MG63 (cell line): ENCODE data around the gene DDO. TPM values are rescaled to one million over a fixed set of nuclear protein-coding genes. Genes with fewer than 3 reads are reported as not detected.
"Not testable (repeated sequence)": the region's sequence is repeated elsewhere in the genome, so short reads cannot be mapped to it uniquely, and the experiment has no call there.

Source experiments
- DNase-seq: peaks from one replicate; pipeline ENCODE4 v3.0.0-alpha.2; 2020
- H3K27me3 ChIP-seq: fragments of 250-450 bp; sonication (Bioruptor Pico); 2 replicates; pipeline ENCODE4 v1.5.1; 2020; ENCODE audit warnings: mild to moderate bottlenecking, moderate library complexity
- H3K36me3 ChIP-seq: fragments of 250-450 bp; sonication (Bioruptor Pico); 2 replicates; pipeline ENCODE4 v1.5.1; 2020; ENCODE audit warnings: mild to moderate bottlenecking, moderate library complexity
- H3K4me3 ChIP-seq: fragments of 250-450 bp; sonication (Bioruptor Pico); 2 replicates; pipeline ENCODE4 v1.5.1; 2020; ENCODE audit warnings: mild to moderate bottlenecking, moderate library complexity
- H3K9me3 ChIP-seq: fragments of 250-450 bp; sonication (Bioruptor Pico); 2 replicates; pipeline ENCODE4 v1.5.1; 2020; ENCODE audit warnings: mild to moderate bottlenecking, moderate library complexity
- total RNA-seq: library from RNA; depleted of rRNA; stranded (reverse); fragments of >200 nt; shearing (Covaris generic); gene quantifications from 2 replicates; pipeline ENCODE4 v1.2.3, GENCODE V29; 2014; ENCODE audit warnings: low replicate concordance; rRNA removed

The DDO gene, protein sequence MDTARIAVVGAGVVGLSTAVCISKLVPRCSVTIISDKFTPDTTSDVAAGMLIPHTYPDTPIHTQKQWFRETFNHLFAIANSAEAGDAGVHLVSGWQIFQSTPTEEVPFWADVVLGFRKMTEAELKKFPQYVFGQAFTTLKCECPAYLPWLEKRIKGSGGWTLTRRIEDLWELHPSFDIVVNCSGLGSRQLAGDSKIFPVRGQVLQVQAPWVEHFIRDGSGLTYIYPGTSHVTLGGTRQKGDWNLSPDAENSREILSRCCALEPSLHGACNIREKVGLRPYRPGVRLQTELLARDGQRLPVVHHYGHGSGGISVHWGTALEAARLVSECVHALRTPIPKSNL
- 0.22 and 0.89 TPM in 2 replicates for total RNA-seq

DNA sequence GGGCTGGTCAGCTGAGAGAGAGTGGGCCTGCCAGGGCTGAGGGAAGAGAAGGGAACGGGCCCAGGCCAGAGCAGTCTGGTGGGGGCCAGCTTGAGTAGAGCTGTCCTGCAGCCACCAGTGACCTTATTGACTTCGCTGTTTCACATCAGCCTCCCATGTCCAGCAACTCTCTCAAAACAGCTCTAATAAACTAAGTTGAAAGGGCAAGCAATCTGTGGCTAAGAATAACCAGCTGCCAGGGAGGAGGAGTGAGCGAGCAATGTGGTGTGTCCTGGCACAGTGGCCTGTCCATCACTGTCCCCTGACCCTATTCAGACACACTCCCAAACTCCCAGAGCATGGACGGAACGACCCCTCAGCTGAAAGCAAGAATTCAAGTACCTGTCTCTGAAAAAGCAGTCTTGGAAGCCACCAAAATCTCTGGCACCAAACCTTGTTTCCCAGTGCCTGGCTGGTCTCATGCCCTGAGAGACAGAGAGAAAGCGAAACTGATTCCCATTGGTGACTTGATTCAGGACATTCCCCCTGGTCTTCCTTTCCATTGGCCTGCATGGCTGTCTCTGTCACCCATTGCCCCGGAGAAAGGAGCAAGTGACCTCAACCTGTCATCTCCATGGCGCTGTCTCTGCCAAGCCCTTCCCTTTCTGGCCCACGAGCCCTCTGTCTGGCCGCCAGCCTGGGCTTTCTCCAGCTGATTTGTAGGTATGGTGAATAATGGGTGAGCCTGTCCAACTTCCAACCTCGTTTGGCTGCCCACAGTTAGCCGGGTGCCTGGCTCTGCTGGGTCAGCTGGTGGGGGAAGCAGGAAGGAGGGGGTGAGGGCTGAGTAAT, at the start of gene DDO:
Gene DDO (minus strand): TSS at position 490 of the 831 bp plus-strand sequence. CDS start 2,113 bp downstream, outside the sequence.
- H3K4me3 ChIP-seq, result peak within 1 kb of the TSS; percentile 33
- peak; percentile 87 for DNase-seq
- H3K27me3 ChIP-seq, result no peaks in the 10 kb centered on the region
- H3K9me3 ChIP-seq, result no peaks in the 10 kb centered on the region
- no peaks in the 10 kb centered on the region for H3K36me3 ChIP-seq

DNA sequence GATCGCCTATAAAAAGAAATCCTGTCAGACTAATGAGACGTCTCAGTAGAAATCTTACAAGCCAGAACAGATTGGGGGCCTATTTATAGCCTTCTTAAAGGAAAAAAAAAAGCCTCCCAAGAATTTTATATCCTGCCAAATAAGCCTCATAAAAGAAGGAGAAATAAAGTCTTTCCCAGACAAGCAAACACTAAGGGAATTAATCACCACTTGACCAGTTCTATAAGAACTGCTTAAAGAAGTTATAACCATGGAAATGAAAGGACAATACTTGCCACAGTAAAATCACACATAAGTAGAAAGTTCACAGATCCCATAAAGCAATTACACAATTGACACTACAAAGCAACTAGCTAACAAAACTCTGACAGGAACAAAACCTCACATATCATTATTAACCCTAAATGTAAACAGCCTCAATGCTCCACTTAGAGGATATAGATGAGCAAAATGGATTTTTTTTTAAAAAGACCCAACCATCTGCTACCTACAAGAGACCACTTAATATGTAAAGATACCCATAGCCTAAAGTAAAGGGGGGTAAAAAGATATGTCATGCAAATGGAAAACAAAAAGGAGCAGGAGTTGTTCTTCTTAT, 47.6 kb upstream of the DDO start:
- no peak for DNase-seq
- Histone ChIP-seq H3K9me3 (peaks cover 3% of the 10 kb centered on the region; the same call in 1 of the 2 replicates), H3K4me3 (no peak overlapping the region), H3K27me3 (no peaks in the 10 kb centered on the region; the same call in 1 of the 2 replicates), H3K36me3 (no peaks in the 10 kb centered on the region)

DNA sequence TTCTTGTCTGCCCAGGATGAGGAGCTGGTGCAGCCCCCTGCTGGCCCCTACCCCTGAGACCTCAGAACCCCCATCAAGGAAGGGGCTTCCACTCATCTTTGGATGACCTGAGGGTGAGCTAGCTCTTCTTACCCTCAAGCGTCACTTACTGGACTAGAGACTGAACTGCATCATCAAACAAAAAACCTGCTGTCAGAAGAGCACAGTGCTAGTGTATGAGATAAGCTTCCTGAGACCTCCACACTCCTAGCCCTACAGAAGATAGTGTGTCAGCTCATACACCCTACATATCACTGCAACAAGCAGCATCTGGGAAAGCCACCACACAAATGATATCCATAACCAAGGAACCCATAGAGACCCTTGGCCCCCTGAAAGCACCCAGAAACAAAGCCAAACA, 46.0 kb upstream of the DDO start:
- H3K4me3 ChIP-seq, result no peak overlapping the region
- no peak for DNase-seq
- no peaks in the 10 kb centered on the region; the same call in 1 of the 2 replicates for H3K27me3 ChIP-seq
- peaks cover 3% of the 10 kb centered on the region; the same call in 1 of the 2 replicates for H3K9me3 ChIP-seq
- no peaks in the 10 kb centered on the region for H3K36me3 ChIP-seq

DNA sequence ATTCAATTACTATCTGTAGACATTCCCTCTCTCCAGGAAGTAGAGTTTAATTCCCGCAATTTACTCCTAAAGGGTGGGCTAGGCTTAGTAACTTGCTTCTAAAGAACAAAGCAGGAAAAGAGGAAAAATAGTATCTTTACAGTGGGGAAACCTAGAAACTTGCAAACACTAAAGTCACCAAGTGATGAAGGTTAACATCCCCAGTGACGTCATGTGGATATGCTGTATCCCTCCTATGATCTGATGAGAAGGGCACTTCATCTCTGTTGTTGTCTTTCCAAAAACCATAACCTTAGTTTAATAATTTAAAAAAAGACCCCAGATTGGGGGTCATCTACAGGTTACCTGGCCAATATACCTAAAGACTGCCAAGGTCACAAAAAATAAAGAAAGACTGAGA, 43.8 kb upstream of the DDO start:
- Histone ChIP-seq H3K36me3 (no peaks in the 10 kb centered on the region), H3K9me3 (peaks cover 3% of the 10 kb centered on the region; the same call in 1 of the 2 replicates), H3K27me3 (no peaks in the 10 kb centered on the region), H3K4me3 (no peak overlapping the region)
- DNase-seq, result no peak

DNA sequence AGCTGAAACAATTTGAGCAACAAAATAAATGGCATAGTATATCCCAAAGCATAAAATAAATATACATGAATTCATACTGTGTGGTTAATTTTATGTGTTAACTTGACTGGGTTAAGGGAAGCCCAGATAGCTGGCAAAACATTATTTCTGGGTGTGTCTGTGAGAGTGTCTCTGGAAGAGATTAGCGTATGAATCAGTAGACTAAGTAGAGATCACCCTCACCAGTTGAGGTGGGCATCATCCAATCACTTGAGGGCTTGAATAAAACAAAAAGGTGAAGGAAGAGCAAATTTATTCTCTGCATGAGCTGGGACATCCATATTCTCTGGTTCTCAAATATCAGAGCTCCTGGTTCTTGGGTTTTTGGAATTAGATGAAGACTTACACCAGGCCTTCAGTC, 43.1 kb upstream of the DDO start:
- Histone ChIP-seq H3K4me3 (no peak overlapping the region), H3K27me3 (no peaks in the 10 kb centered on the region), H3K36me3 (no peaks in the 10 kb centered on the region), H3K9me3 (peaks cover 2% of the 10 kb centered on the region; the same call in 1 of the 2 replicates)
- DNase-seq, result no peak

DNA sequence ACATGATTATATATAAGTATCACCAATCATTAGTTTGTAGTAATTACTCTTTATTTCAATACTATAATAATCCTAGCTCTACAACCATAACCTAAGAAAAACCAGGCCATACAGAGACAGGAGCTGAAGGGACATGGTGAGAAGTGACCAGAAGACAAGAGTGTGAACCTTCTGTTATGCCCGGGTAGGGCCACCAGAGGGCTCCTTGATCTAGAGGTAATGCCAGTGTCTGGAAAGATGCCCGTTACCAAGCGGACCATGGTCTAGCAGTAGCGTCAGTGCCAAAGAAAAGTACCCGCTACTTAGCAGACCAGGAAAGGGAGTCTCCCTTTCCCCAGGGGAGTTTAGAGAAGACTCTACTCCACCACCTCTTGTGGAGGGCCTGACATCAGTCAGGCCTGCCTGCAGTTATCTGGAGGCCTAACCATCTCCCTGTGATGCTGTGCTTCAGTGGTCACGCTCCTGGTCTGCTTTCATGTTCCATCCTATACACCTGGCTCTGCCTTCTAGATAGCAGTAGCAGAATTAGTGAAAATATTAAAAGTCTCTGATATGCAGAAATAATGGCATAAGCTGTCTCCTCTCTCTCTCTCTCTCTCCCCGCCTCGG, 42.3 kb upstream of the DDO start:
- H3K36me3 ChIP-seq, H3K4me3 ChIP-seq, H3K27me3 ChIP-seq, H3K9me3 ChIP-seq: not testable (repeated sequence)
- DNase-seq, result peak; percentile 30

DNA sequence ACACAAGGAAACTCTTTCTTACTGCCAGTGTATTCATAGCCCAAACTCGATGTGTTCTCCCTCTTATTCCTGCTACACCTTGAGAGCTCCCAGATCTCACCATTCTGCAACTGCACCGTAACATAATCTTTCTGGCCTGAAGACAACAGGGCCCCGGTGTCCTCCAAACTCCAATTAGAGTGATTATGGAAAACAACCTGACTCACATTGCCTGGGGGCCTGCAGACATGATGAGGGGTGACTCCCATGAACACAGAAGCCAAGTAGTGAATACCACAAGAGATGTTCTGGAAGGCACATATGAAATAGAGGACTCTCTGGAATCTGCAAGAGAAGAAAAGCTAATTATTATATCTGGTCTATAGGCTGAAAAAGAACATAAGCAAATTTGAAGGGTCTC, 41.3 kb upstream of the DDO start:
- DNase-seq, result no peak
- Histone ChIP-seq H3K4me3 (no peak overlapping the region), H3K27me3 (0 out of 2 replicates have a peak, but pooled peaks cover 2% of the 10 kb centered on the region), H3K9me3 (no peaks in the 10 kb centered on the region), H3K36me3 (no peaks in the 10 kb centered on the region)

DNA sequence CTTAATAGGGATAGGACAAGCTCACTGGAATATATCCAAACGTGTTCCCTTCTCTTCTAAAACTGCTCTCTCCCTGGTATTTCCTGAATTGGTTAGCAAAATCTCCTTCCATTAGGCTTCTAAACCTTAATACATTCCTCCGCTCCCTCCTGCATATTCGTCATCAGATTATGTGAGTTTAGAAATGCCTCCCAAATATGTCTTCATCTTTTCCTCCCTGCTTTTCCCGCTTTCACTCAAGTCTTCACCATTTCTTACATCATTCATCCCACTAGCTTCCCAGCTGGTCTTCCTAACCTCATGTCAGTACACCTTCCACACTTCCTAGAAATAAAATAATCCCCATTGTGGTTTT, 34.1 kb upstream of the DDO start:
- no peaks in the 10 kb centered on the region for H3K36me3 ChIP-seq
- no peak overlapping the region for H3K4me3 ChIP-seq
- no peak for DNase-seq
- 0 out of 2 replicates have a peak, but pooled peaks cover 2% of the 10 kb centered on the region for H3K27me3 ChIP-seq
- H3K9me3 ChIP-seq, result no peaks in the 10 kb centered on the region

DNA sequence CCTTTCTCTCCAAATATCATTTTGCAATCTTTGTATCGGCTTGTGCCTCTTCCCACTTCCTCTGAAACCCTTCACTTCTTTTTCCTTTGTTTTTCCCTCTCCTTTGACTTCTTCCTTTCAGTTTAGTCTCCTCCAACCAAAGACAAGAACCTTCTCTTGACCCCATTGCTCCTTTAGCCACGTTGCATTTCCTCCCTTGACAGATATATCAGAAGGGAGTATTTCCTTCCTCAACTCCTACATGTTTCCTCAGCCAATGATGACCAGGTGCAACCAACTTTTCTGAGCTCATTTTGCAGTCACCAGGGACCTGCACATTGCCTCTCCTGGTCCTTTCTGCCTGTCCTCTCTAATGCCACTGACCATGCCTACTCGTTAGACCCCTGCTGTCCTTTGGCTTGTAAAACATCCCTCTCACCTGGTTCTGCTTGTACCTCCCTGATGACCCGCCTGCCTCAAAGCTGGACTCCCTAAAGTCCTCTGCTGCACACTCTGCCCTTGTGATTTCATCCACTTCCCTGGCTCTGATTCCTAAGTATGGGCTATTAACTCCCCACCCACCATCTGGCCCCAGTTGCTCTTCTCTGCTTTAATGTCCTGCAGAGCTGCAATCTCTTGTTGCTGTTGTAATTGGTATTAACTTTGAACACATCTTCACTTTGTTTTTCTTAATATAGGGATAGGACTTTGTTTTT, 33.6 kb upstream of the DDO start:
- no peaks in the 10 kb centered on the region for H3K9me3 ChIP-seq
- no peak overlapping the region for H3K4me3 ChIP-seq
- 0 out of 2 replicates have a peak, but pooled peaks cover 2% of the 10 kb centered on the region for H3K27me3 ChIP-seq
- no peak for DNase-seq
- no peaks in the 10 kb centered on the region for H3K36me3 ChIP-seq

DNA sequence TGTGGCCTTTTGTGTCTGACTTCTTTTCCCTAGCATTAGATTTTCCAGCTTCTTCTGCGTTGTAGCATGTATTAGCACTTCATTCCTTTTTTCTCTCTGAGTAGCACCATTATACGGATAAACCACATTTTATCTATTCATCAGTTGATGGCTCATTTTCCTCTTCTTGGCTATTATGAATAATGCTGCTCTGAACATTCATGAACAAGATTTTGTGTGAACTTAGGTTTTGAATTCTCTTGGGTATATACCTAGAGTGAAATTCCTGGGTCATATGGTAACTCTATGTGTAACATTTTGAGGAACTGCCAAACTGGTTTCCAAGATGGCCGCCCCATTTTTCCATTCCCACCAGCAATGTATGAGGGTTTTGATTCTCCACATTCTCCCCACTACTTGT, 32.4 kb upstream of the DDO start:
- DNase-seq, result no peak
- H3K27me3 ChIP-seq, result 0 out of 2 replicates have a peak, but pooled peaks cover 2% of the 10 kb centered on the region
- H3K4me3 ChIP-seq, result no peak overlapping the region
- no peaks in the 10 kb centered on the region for H3K9me3 ChIP-seq
- no peaks in the 10 kb centered on the region for H3K36me3 ChIP-seq

DNA sequence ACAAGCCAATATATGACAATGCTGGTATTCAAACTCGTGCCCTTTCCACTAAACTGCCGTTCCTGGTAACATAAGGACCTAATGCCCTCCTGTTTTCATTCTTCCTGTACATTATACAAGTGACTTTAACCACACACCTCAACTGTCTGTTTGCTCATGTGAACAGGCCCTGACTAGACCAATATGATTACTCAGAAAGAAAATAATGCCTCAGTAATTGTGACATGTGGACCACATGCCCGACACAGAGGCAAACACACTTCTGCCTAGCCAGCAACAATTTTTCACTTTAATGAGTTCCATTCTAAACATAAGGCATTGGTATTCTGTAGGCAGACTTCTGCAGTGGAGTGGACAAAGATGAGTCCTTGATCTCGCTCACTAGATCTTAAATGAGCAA, 31.0 kb upstream of the DDO start:
- Histone ChIP-seq H3K4me3 (no peak overlapping the region), H3K27me3 (no peaks in the 10 kb centered on the region), H3K36me3 (no peaks in the 10 kb centered on the region), H3K9me3 (no peaks in the 10 kb centered on the region)
- DNase-seq, result no peak

DNA sequence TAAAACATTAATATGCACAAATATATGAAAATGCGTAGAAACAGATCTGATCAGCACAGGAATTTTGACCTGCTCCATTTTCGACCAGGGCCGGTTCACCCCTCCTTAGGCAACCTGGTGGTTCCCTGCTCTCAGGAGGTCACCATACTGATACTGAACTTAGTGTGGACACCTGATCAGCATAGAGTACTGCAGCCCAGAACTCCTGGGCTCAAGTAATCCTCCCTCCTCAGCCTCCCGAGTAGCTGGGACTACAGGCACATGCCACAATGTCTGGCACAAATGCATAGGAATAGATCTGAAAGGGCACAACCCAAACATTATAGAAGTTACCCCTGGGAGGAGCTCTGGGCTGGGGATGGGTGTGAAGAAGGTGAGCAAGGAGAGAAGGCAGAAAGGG, 24.7 kb upstream of the DDO start:
- Histone ChIP-seq H3K27me3 (no peaks in the 10 kb centered on the region), H3K9me3 (no peaks in the 10 kb centered on the region), H3K4me3 (no peak overlapping the region), H3K36me3 (no peaks in the 10 kb centered on the region)
- DNase-seq, result no peak

DNA sequence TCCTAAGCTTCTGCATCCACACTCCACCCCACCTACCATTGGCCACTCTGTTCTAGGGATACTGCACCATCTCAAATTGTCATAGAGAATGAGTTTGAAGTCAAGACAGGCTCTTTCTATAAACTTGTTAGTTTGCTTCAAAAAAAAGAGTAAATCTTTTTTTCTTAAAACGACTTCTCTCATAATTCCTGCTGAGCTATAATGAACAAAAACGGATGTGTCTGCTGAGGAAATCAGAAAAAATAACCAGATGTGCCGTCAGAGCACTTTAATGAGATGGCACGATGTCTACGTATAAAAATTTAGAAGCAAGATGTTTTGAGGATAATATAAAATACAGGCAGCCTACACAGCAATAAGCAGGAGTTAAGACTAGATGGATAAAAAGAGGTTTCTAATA, 24.0 kb upstream of the DDO start:
- Histone ChIP-seq H3K36me3 (no peaks in the 10 kb centered on the region), H3K4me3 (no peak overlapping the region), H3K9me3 (no peaks in the 10 kb centered on the region), H3K27me3 (no peaks in the 10 kb centered on the region)
- DNase-seq, result no peak

DNA sequence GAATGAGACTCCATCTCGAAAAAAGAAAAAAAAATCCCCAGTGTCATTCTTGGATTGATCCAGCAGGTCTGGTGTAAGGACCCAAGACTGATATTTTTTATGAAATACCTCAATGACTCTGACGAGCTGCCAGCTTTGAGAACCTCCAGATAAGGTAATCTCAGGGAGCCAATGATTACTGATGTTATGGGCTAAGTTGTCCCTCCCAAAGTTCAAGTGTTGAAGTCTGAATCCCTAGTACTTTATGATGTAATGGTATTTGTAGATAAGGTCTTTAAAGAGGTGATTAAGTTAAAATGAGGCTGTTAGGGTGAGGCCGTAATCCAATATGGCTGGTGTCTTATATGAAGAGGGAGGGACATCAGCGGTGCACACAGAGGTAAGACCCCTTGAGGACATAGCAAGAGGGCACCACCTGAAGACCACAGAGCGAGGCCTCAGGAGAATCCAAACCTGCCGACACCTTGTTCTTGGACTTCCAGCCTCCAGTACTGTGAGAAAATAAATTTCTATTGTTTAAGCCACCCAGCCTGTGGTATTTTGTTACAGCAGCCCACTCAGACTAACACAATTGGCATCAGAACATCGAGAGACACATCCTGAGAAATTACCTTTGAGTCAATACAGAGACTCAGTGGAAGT, 19.7 kb upstream of the DDO start:
- H3K4me3 ChIP-seq, result no peak overlapping the region
- H3K9me3 ChIP-seq, result no peaks in the 10 kb centered on the region
- DNase-seq, result no peak
- H3K36me3 ChIP-seq, result no peaks in the 10 kb centered on the region
- no peaks in the 10 kb centered on the region for H3K27me3 ChIP-seq

DNA sequence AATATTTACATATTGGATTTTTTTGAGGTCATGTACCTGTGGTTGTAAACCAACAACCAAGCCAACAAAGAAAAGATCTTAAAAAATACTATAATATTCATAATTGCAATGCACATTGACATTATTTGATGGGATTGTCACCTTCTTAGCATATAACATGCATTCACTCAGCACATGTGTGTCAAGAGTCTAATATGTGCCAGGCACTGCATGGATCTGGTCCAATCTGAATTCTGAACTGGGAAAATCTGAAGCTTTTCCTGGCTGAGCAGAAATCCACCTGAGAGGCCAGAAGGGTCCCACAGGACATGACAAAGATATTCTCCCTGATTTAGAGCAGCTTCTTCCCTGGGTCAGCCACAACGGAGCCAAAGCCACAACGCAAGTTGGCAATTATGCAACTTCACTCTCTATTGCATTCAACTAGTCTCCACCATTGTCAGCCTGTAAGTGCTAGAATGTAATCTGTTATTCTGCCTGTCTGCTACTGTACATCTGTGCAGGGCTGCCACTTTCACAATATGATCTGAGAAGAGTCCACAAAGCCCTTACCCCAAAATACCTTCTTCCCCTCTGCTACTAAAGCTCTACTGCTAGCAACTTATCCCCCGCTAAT, 17.0 kb upstream of the DDO start:
- Histone ChIP-seq H3K36me3 (no peaks in the 10 kb centered on the region), H3K4me3 (no peak overlapping the region), H3K9me3 (no peaks in the 10 kb centered on the region), H3K27me3 (0 out of 2 replicates have a peak, but pooled peaks cover 2% of the 10 kb centered on the region)
- DNase-seq, result no peak
